ENCODE measurements around the gene TKT. TPM values are rescaled to one million over a fixed set of nuclear protein-coding genes. Genes with fewer than 3 reads are reported as not detected.
"Not testable (repeated sequence)": the region's sequence is repeated elsewhere in the genome, so short reads cannot be mapped to it uniquely, and the experiment has no call there.

Gene TKT
- total RNA-seq, 6 donors from 2014 or later: 402 to 605 (median 482) TPM

DNA sequence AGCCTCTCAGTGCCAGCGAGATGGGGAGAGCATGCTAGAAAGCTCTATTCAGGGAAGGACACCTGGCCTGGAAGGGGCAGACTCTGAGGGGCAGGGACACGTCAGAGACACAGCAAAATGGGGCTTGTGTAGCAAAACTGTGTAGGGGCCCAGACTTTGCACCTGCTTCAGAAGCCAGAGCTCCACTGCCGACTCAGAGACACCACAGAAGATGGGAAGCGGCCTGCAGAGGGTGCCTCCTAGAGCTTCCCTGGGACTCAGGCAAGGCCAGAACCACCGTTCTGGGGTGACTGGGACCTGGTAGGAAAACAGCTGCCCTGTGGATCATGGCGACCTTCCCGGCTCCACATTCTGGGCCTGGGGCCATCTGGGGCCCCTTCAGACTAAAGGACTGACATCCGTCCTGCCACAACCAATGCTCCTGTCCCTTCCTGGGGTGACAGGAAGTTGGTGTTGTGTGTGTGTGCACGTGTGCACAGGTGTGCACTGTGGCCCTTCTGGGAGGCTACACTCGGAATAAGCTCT, 17.4 kb upstream of the TKT start:
- DNase-seq (no peak), ATAC-seq (ENCODE audit: low FRiP score in 2 of 2) (no peak)
- Histone ChIP-seq H3K36me3 (no peaks in the 10 kb centered on the region), H3K27ac (peak overlapping the region in 1 of 4 donors; percentile 9), H3K4me3 (no peak overlapping the region), H3K9me3 (no peaks in the 10 kb centered on the region), H3K4me1 (peaks cover 20 to 39% (median 27%) of the 10 kb centered on the region in 4 donors), H3K27me3 (no peaks in the 10 kb centered on the region)
- TF ChIP-seq CTCF (IDR thresholded peaks at IDR 0.05) (no peak), EP300 (IDR thresholded peaks at IDR 0.05) (no peak), POLR2AphosphoS5 (IDR thresholded peaks at IDR 0.05) (no peak), POLR2A (IDR thresholded peaks at IDR 0.05) (no peak)
- 82 to 83% methylated on average over 8 to 10 of the region's 10 CpGs for WGBS, 2 donors

DNA sequence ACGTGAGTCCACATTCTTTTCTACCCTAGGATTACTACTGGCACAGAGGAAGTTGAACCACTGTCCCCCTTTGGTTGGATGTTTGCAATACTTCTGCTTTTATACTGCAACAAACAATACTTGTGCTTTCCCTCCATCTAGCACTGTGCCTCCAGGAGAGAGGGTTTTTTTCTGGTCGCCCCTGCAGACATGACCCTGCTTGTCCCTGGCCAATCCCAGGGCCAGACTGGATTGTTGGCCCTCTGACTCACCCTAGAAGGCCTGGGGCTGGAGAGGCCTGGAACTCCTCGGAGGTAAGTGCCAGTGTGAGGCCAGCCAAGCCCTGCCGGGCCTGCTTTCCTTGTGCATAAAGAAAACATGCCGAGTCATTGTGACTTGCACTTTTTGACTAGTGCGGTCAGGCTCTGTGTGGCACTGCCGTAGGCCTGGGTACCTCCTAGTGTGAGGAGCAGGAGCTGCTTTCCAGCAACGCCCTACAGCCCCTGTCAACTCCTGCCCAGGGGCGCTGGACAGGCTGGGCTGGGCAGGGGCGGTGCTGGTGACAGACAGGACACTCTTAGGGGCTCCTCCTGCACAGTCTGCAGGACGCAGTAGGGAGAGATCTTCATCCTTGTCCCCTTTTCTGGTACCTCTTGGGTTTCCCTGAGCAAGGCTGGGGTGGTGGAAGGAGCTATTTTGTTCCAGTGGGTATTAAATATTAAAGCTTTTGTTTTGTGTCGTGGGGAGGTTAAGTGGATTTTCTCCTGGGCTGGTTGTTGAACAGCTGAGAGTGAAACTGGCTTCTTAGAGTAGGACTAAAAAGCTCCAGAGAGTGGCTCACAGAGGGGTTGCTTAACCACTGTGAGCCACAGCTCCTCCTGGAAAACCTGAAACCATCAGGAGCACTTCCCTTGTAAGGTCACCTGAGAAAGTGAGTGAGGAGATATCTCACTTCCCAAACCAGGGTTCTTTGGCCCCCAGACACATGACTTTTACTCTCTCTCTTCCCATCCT, 14.4 kb upstream of the TKT start:
- Histone ChIP-seq H3K36me3 (no peaks in the 10 kb centered on the region), H3K27me3 (no peaks in the 10 kb centered on the region), H3K27ac (peak overlapping the region; percentile 79 to 90 (median 86)), H3K9me3 (no peaks in the 10 kb centered on the region), H3K4me3 (peak overlapping the region in 2 of 4 donors; percentile 5 to 14), H3K4me1 (peaks cover 18 to 33% (median 25%) of the 10 kb centered on the region in 4 donors)
- TF ChIP-seq POLR2A (IDR thresholded peaks at IDR 0.05) (peak in 1 of 4 donors; percentile 64), EP300 (IDR thresholded peaks at IDR 0.05) (peak in 1 of 4 donors; percentile 85), CTCF (IDR thresholded peaks at IDR 0.05) (peak in 1 of 6 experiments; percentile 36), POLR2AphosphoS5 (IDR thresholded peaks at IDR 0.05) (peak; percentile 71 to 74)
- ATAC-seq (ENCODE audit: low FRiP score in 2 of 2) (peak; percentile 91 to 95), DNase-seq (peak; percentile 78 to 98)
- 20 to 26% methylated on average over 5 to 12 of the region's 12 CpGs for WGBS, 2 donors

GRCh38 chr3:53269193-53269592, 13.4 kb upstream of the TKT start:
- DNase-seq; ATAC-seq (ENCODE audit: low FRiP score in 2 of 2); H3K36me3 ChIP-seq; H3K4me3 ChIP-seq; H3K9me3 ChIP-seq; H3K27me3 ChIP-seq: not testable (repeated sequence)
- Histone ChIP-seq H3K4me1 (peaks cover 17 to 27% (median 23%) of the 10 kb centered on the region in 4 donors), H3K27ac (peak overlapping the region; percentile 79 to 90 (median 86))
- WGBS, 2 donors: 86 to 88% methylated on average over 11 of the region's 11 CpGs

DNA sequence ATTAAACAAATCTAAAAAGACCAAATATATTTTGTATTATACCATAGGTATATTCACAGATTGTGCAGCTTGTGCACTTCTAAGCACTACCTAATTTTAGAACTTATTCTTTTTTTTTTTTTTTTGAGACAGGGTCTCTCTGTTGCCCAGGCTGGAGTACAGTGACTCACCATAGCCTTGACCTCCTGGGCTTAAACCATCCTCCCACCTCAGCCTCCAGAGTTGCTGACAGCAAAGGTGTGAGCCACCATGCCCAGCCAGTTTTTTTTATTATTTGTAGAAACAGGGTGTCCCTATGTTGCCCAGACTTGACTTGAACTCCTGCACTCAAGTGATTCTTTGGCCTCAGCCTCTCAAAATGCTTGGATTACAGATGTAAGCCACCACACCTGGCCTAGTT, 11.9 kb upstream of the TKT start:
- Histone ChIP-seq H3K4me1 (peaks cover 17 to 27% (median 23%) of the 10 kb centered on the region in 4 donors), H3K27me3 (no peaks in the 10 kb centered on the region), H3K4me3 (no peak overlapping the region), H3K27ac (no peak overlapping the region), H3K9me3 (no peaks in the 10 kb centered on the region), H3K36me3 (no peaks in the 10 kb centered on the region)
- DNase-seq: no peak
- TF ChIP-seq EP300 (IDR thresholded peaks at IDR 0.05): no peak
- no peak for TF ChIP-seq CTCF (IDR thresholded peaks at IDR 0.05)
- TF ChIP-seq POLR2A (IDR thresholded peaks at IDR 0.05): no peak
- TF ChIP-seq POLR2AphosphoS5 (IDR thresholded peaks at IDR 0.05): no peak
- no peak for ATAC-seq (ENCODE audit: low FRiP score in 2 of 2)

DNA sequence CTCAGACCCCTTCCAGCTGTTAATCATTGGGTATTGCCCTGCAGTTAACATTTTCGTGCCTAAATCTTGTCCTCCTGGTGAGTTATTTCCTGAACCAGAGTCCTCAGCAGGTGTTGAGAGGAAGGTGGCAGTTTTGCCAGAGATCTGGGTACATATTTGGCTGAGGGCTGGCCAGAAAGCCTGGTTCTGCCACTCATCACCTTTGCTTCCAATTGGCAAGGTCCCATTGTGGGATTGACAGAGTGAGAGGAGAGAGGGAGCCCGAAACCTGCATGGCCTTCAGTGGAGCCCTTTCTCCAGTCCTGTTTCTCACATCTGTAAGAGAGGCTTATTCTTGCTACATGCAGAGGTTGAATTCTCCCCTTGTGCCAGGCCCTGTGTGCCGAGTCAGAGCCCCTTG, 8.9 kb upstream of the TKT start:
- DNase-seq (peak in 1 of 2 donors; percentile 67), ATAC-seq (ENCODE audit: low FRiP score in 2 of 2) (peak in 1 of 2 donors; percentile 28)
- H3K4me1 ChIP-seq: peaks cover 11 to 19% (median 15%) of the 10 kb centered on the region in 4 donors
- 54 to 75% methylated on average over 3 of the region's 3 CpGs for WGBS, 2 donors
- H3K27me3 ChIP-seq: no peaks in the 10 kb centered on the region
- no peaks in the 10 kb centered on the region for H3K9me3 ChIP-seq
- H3K36me3 ChIP-seq: no peaks in the 10 kb centered on the region
- H3K27ac ChIP-seq: no peak overlapping the region
- H3K4me3 ChIP-seq: no peak overlapping the region
- TF ChIP-seq EP300 (IDR thresholded peaks at IDR 0.05): no peak
- TF ChIP-seq POLR2A (IDR thresholded peaks at IDR 0.05): no peak
- no peak for TF ChIP-seq POLR2AphosphoS5 (IDR thresholded peaks at IDR 0.05)
- no peak for TF ChIP-seq CTCF (IDR thresholded peaks at IDR 0.05)

All from upper lobe of left lung (tissue), 6 donors.